Hepatocyte (in vitro differentiated cells): Measurements from ENCODE around the gene ZEB1. TPM values are rescaled to one million over a fixed set of nuclear protein-coding genes. Genes with fewer than 3 reads are reported as not detected.

Experiments used
- DNase-seq: peaks from one replicate; pipeline ENCODE4 v3.0.0-alpha.2; 2016; ENCODE audit warnings: low spot score
- H2AFZ ChIP-seq: fragments of 200-600 bp; sonication (generic); 2 replicates; pipeline ENCODE4 v1.6.0; 2016; ENCODE audit warnings: antibody characterized with exemption, mild to moderate bottlenecking
- H3K27ac ChIP-seq: fragments of 200-600 bp; sonication (generic); 2 replicates; pipeline ENCODE4 v1.5.1; 2016; ENCODE audit warnings: mild to moderate bottlenecking
- H3K27me3 ChIP-seq: fragments of 200-600 bp; sonication (generic); 2 replicates; pipeline ENCODE4 v1.6.1; 2016
- H3K36me3 ChIP-seq: fragments of 200-600 bp; sonication (generic); replicated peaks from 2 replicates; pipeline ENCODE4 v1.5.1; 2016; ENCODE audit warnings: low read depth; ENCODE audit not compliant: insufficient read depth
- H3K4me1 ChIP-seq: fragments of 200-600 bp; sonication (generic); 2 replicates; pipeline ENCODE4 v1.5.1; 2016; ENCODE audit warnings: mild to moderate bottlenecking, moderate library complexity; ENCODE audit not compliant: insufficient read depth
- H3K4me2 ChIP-seq: fragments of 200-600 bp; sonication (generic); 2 replicates; pipeline ENCODE4 v1.6.0; 2016
- H3K4me3 ChIP-seq: fragments of 200-600 bp; sonication (generic); 2 replicates; pipeline ENCODE4 v1.5.1; 2016; ENCODE audit warnings: mild to moderate bottlenecking
- H3K79me2 ChIP-seq: fragments of 200-600 bp; sonication (generic); 2 replicates; pipeline ENCODE4 v1.6.0; 2017; ENCODE audit warnings: mild to moderate bottlenecking
- H3K9me2 ChIP-seq: fragments of 200-600 bp; sonication (generic); replicated peaks from 2 replicates; pipeline ENCODE4 v1.6.0; 2017; ENCODE audit warnings: mild to moderate bottlenecking; ENCODE audit not compliant: insufficient read depth
- H3K9me3 ChIP-seq: fragments of 200-600 bp; sonication (generic); 2 replicates; pipeline ENCODE4 v1.5.1; 2016; ENCODE audit warnings: low read depth, mild to moderate bottlenecking
- H4K20me1 ChIP-seq: fragments of 200-600 bp; sonication (generic); 2 replicates; pipeline ENCODE4 v1.6.0; 2016; ENCODE audit warnings: mild to moderate bottlenecking; ENCODE audit not compliant: insufficient read depth, poor library complexity, severe bottlenecking
- EZH2 ChIP-seq: fragments of 200-600 bp; sonication (generic); IDR thresholded peaks from 2 replicates; pipeline ENCODE4 v1.6.1; 2016; ENCODE audit warnings: antibody characterized with exemption, mild to moderate bottlenecking, borderline replicate concordance
- EZH2phosphoT487 ChIP-seq: fragments of 200-600 bp; sonication (generic); IDR thresholded peaks from one replicate; pipeline ENCODE4 v1.6.1; 2018; ENCODE audit warnings: antibody characterized with exemption, mild to moderate bottlenecking, low read depth, moderate library complexity; ENCODE audit not compliant: unreplicated experiment, severe bottlenecking
- WGBS: methylation state at CpG from one replicate; pipeline ENCODE4 v1.1.6; 2016; ENCODE audit warnings: low lambda C conversion rate; ENCODE audit errors: missing lambda C conversion rate; 5-methylcytosine and 5-hydroxymethylcytosine counted together
- polyA plus RNA-seq: library from polyadenylated mRNA; unstranded; fragments of >200 nt; fragmentation: Nextera tagmentation; extraction: Ambion mirVana; gene quantifications from 2 replicates; pipeline ENCODE4 v1.2.1, GENCODE V29; 2016
- total RNA-seq: library from RNA; depleted of rRNA; stranded (reverse); fragments of >200 nt; gene quantifications from 2 replicates; pipeline ENCODE4 v1.2.3, GENCODE V29; 2014
- TF ChIP-seq, protein P1 (sequence below): fragments of 200-600 bp; sonication (generic); IDR thresholded peaks from 2 replicates; pipeline ENCODE4 v1.5.1; 2016; ENCODE audit warnings: antibody characterized with exemption, mild to moderate bottlenecking; ENCODE audit not compliant: poor library complexity

Gene ZEB1
- total and polyA plus RNA-seq, 2 experiments from 2014 or later = 13.6 to 14.3 TPM

DNA sequence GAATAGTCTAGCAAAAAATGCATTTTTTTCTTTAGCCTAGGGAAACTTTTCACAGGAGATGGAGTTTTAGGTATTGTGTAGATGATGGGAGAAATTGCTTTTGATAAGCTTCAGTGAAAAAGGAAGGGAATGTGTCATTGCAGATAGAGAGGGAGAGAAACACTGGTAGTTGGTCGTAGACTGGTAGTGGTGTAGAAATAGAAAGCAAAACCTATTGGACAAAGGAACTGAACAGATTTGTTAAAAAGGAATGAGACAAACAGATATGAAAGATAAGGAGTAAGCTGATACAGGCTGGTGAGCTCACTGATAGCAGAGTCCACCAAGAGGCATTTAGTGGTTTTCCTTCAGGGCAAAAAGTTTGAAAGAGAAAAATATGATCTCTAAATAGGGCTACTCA lies 94.3 kb downstream of the ZEB1 start:
- no peaks in the 10 kb centered on the region for H3K36me3 ChIP-seq
- no peak overlapping the region for H2AFZ ChIP-seq
- 45% methylated on average over 1 of the region's 1 CpG for WGBS
- H4K20me1 ChIP-seq = no peaks in the 10 kb centered on the region
- no peaks in the 10 kb centered on the region for H3K9me3 ChIP-seq
- H3K4me1 ChIP-seq = no peaks in the 10 kb centered on the region
- H3K4me2 ChIP-seq = no peak overlapping the region
- peaks cover 8% of the 10 kb centered on the region for H3K79me2 ChIP-seq
- no peak for DNase-seq
- H3K9me2 ChIP-seq = no peaks in the 10 kb centered on the region
- no peak overlapping the region for H3K4me3 ChIP-seq
- H3K27me3 ChIP-seq = no peaks in the 10 kb centered on the region
- H3K27ac ChIP-seq = no peak overlapping the region
- TF ChIP-seq EZH2 (no peak), EZH2phosphoT487 (no peak)
- TF ChIP-seq, protein P1, sequence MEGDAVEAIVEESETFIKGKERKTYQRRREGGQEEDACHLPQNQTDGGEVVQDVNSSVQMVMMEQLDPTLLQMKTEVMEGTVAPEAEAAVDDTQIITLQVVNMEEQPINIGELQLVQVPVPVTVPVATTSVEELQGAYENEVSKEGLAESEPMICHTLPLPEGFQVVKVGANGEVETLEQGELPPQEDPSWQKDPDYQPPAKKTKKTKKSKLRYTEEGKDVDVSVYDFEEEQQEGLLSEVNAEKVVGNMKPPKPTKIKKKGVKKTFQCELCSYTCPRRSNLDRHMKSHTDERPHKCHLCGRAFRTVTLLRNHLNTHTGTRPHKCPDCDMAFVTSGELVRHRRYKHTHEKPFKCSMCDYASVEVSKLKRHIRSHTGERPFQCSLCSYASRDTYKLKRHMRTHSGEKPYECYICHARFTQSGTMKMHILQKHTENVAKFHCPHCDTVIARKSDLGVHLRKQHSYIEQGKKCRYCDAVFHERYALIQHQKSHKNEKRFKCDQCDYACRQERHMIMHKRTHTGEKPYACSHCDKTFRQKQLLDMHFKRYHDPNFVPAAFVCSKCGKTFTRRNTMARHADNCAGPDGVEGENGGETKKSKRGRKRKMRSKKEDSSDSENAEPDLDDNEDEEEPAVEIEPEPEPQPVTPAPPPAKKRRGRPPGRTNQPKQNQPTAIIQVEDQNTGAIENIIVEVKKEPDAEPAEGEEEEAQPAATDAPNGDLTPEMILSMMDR = no peak

- H4K20me1 ChIP-seq = no peaks in the 10 kb centered on the region
- no peak overlapping the region for H3K4me2 ChIP-seq
- no peak overlapping the region for H2AFZ ChIP-seq
- H3K9me3 ChIP-seq = no peaks in the 10 kb centered on the region
- no peaks in the 10 kb centered on the region for H3K4me1 ChIP-seq
- peaks cover 10% of the 10 kb centered on the region for H3K79me2 ChIP-seq
- H3K9me2 ChIP-seq = no peaks in the 10 kb centered on the region
- TF ChIP-seq, protein P1 = no peak
- TF ChIP-seq EZH2 = no peak
- no peak for TF ChIP-seq EZH2phosphoT487
- no peak overlapping the region for H3K27ac ChIP-seq
- WGBS = 96% methylated on average over 2 of the region's 2 CpGs
- no peaks in the 10 kb centered on the region for H3K36me3 ChIP-seq
- H3K27me3 ChIP-seq = no peaks in the 10 kb centered on the region
- no peak for DNase-seq
- H3K4me3 ChIP-seq = no peak overlapping the region
Measured at GRCh38 chr10:31418481-31418880, 99.5 kb downstream of the ZEB1 start.

- H3K4me2 ChIP-seq = no peak overlapping the region
Measured at GRCh38 chr10:31419394-31420063, 100.5 kb downstream of the ZEB1 start.

More at GRCh38 chr10:31419394-31420063, 100.5 kb downstream of the ZEB1 start:
- no peak for DNase-seq
- Histone ChIP-seq H3K4me1 (no peaks in the 10 kb centered on the region), H3K9me2 (no peaks in the 10 kb centered on the region), H3K36me3 (no peaks in the 10 kb centered on the region), H3K4me3 (no peak overlapping the region), H3K79me2 (peaks cover 12% of the 10 kb centered on the region), H3K9me3 (no peaks in the 10 kb centered on the region), H4K20me1 (no peaks in the 10 kb centered on the region), H3K27ac (no peak overlapping the region), H3K27me3 (no peaks in the 10 kb centered on the region), H2AFZ (no peak overlapping the region)
- WGBS = 92% methylated on average over 4 of the region's 4 CpGs
- no peak for TF ChIP-seq EZH2phosphoT487
- TF ChIP-seq, protein P1 = no peak
- no peak for TF ChIP-seq EZH2
